ENCODE measurements around the gene NFASC. TPM values are rescaled to one million over a fixed set of nuclear protein-coding genes. Genes with fewer than 3 reads are reported as not detected.

The NFASC gene
- total RNA-seq, 2 donors from 2014 or later: 27.7 to 45.9 TPM

DNA sequence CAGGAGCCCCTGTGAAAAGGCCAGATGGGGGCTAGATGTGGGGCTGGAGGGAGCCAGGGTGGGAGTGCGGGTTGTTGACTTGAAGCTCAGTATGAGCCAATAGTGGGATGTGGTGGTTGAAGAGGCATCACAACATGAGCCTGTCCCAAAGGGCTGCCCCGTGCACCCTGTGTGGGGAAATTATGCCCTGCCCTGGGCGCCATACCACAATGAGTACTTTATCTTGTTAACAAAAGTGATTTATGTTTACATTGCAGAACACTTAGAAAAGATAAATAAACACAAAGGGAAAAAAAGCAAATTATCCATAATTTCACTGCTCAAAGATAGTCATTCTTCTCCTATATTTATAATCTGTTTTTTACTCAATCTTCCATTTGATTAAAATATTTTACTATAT lies 1.6 kb upstream of the NFASC start:
- 92% methylated on average over 2 of the region's 3 CpGs; no CpG with 5 or more reads in 1 of the 2 experiments for WGBS, 2 experiments (ENCODE audit: insufficient coverage in 1 of 2, insufficient read length in 1 of 2)
- H3K27ac ChIP-seq (ENCODE audit: low read depth, low read length): no peak overlapping the region
- peaks cover 13% of the 10 kb centered on the region for H3K4me1 ChIP-seq (ENCODE audit: control insufficient read depth, insufficient read depth, low read length)

DNA sequence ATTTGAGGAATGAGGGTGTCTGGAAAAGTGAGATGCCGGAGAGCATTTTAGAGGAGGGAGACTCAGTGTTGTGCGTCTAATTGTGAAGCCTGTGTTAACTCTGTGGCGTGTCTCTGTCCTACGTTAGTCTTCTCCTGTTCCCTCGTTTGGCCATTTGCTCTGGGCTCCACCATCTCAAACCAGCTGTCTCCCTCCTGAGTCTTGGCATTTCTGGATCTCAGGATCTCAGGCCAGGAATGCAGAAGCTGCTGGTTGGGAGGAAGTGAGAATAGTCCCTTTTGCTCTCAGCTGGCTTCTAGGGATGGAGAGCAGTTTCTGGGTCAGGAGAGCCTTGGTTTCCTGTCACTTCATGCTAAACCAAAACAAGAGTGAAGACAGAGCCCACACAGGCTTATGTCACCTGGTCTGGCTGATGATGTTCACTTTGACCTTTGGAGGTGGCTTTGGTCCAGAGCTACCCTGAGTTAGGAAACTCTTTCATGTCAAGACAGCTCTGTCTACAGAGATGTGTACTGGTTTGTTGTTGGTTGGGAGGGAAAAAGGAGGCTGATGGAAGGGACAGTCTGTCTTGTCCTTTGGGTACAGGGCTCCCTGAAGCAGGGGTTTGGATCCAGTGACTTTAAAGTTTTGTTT lies 859 bp downstream of the NFASC start:
- 93 to 100% methylated on average over 1 to 5 of the region's 5 CpGs for WGBS, 2 experiments (ENCODE audit: insufficient coverage in 1 of 2, insufficient read length in 1 of 2)
- H3K9ac ChIP-seq (ENCODE audit: extremely low read depth, low read length, poor library complexity, severe bottlenecking): no peak overlapping the region
- H3K4me1 ChIP-seq (ENCODE audit: control insufficient read depth, insufficient read depth, low read length): peaks cover 17% of the 10 kb centered on the region
- H3K9me3 Mint-ChIP-seq: no peaks in the 10 kb centered on the region
- H3K36me3 ChIP-seq (ENCODE audit: control insufficient read depth, insufficient read depth, low read length): no peaks in the 10 kb centered on the region
- no peak overlapping the region for H3K4me3 Mint-ChIP-seq
- H3K27ac ChIP-seq (ENCODE audit: low read depth, low read length): no peak overlapping the region
- TF ChIP-seq, protein P1, sequence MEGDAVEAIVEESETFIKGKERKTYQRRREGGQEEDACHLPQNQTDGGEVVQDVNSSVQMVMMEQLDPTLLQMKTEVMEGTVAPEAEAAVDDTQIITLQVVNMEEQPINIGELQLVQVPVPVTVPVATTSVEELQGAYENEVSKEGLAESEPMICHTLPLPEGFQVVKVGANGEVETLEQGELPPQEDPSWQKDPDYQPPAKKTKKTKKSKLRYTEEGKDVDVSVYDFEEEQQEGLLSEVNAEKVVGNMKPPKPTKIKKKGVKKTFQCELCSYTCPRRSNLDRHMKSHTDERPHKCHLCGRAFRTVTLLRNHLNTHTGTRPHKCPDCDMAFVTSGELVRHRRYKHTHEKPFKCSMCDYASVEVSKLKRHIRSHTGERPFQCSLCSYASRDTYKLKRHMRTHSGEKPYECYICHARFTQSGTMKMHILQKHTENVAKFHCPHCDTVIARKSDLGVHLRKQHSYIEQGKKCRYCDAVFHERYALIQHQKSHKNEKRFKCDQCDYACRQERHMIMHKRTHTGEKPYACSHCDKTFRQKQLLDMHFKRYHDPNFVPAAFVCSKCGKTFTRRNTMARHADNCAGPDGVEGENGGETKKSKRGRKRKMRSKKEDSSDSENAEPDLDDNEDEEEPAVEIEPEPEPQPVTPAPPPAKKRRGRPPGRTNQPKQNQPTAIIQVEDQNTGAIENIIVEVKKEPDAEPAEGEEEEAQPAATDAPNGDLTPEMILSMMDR (conservative IDR thresholded peaks at IDR 0.05): no peak
- no peak overlapping the region for H3K27ac Mint-ChIP-seq
- no peak overlapping the region for H3K4me3 ChIP-seq (ENCODE audit: low read length)
- H3K27me3 ChIP-seq (ENCODE audit: control insufficient read depth, insufficient read depth, low read length, poor library complexity, severe bottlenecking): no peaks in the 10 kb centered on the region
- H3K36me3 Mint-ChIP-seq (ENCODE audit: low read depth): no peaks in the 10 kb centered on the region
- DNase-seq: peak; percentile 26
- H3K4me1 Mint-ChIP-seq: peaks cover 29% of the 10 kb centered on the region
- no peaks in the 10 kb centered on the region for H3K9me3 ChIP-seq (ENCODE audit: control insufficient read depth, low read length)
- no peaks in the 10 kb centered on the region for H3K27me3 Mint-ChIP-seq (ENCODE audit: insufficient read depth)

More for the DNA sequence above, 1.6 kb upstream of the NFASC start:
- Histone ChIP-seq H3K9ac (ENCODE audit: extremely low read depth, low read length, poor library complexity, severe bottlenecking) (no peak overlapping the region), H3K27me3 (ENCODE audit: control insufficient read depth, insufficient read depth, low read length, poor library complexity, severe bottlenecking) (no peaks in the 10 kb centered on the region), H3K9me3 (ENCODE audit: control insufficient read depth, low read length) (no peaks in the 10 kb centered on the region), H3K36me3 (ENCODE audit: control insufficient read depth, insufficient read depth, low read length) (no peaks in the 10 kb centered on the region), H3K4me3 (ENCODE audit: low read length) (no peak overlapping the region)
- H3K27ac Mint-ChIP-seq: no peak overlapping the region
- DNase-seq: no peak
- no peaks in the 10 kb centered on the region for H3K9me3 Mint-ChIP-seq
- H3K4me3 Mint-ChIP-seq: no peak overlapping the region
- H3K27me3 Mint-ChIP-seq (ENCODE audit: insufficient read depth): no peaks in the 10 kb centered on the region
- TF ChIP-seq, protein P1 (conservative IDR thresholded peaks at IDR 0.05): no peak
- H3K4me1 Mint-ChIP-seq: peaks cover 17% of the 10 kb centered on the region
- no peaks in the 10 kb centered on the region for H3K36me3 Mint-ChIP-seq (ENCODE audit: low read depth)

DNA sequence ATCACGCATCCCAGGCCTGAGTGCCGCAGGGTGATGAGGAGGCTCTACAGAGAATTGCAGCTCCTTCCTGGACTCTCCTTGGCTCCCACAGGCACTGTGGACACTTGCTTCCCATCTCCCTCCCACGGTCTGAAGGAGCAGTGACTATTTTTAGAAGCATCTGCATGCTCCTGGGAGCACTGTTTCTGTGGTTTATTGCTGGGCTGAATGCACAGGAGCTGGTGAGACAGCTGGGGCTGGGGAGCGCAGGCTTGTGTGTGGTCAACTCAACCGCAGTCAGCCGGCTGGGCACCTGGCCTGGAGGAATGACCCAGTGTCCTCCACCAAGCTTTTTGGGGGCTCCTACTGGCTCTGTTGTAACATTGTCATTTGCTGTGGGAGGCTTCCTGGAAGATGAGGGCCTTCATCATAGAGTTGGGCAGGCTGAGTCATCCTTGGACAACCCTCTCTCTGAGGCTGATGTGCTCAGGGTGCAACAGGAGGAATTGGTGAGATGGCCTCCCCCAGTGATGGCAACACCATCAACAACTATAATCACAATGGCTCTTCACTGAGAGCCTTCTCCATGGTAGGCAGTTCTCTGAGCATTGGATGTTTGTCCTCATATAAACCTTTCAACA lies 1.7 kb downstream of the NFASC start:
- Mint-ChIP-seq H3K36me3 (ENCODE audit: low read depth) (no peaks in the 10 kb centered on the region), H3K9me3 (no peaks in the 10 kb centered on the region)
- DNase-seq: no peak

More for the DNA sequence above, 1.7 kb downstream of the NFASC start:
- WGBS, 2 experiments (ENCODE audit: insufficient coverage in 1 of 2, insufficient read length in 1 of 2): 96 to 100% methylated on average over 2 to 6 of the region's 6 CpGs
- Histone ChIP-seq H3K9me3 (ENCODE audit: control insufficient read depth, low read length) (no peaks in the 10 kb centered on the region), H3K4me1 (ENCODE audit: control insufficient read depth, insufficient read depth, low read length) (peaks cover 17% of the 10 kb centered on the region), H3K4me3 (ENCODE audit: low read length) (no peak overlapping the region), H3K27ac (ENCODE audit: low read depth, low read length) (no peak overlapping the region), H3K36me3 (ENCODE audit: control insufficient read depth, insufficient read depth, low read length) (no peaks in the 10 kb centered on the region), H3K9ac (ENCODE audit: extremely low read depth, low read length, poor library complexity, severe bottlenecking) (no peak overlapping the region), H3K27me3 (ENCODE audit: control insufficient read depth, insufficient read depth, low read length, poor library complexity, severe bottlenecking) (no peaks in the 10 kb centered on the region)
- Mint-ChIP-seq H3K4me3 (no peak overlapping the region), H3K27me3 (ENCODE audit: insufficient read depth) (no peaks in the 10 kb centered on the region), H3K4me1 (peaks cover 29% of the 10 kb centered on the region), H3K27ac (no peak overlapping the region)
- TF ChIP-seq, protein P1 (conservative IDR thresholded peaks at IDR 0.05): no peak
